IMR-90 (cell line): ENCODE measurements around the gene FUBP3.

ENCODE experiments used
- BHLHE40 ChIP-seq: fragments of 150-350 bp; IDR thresholded peaks from 2 replicates; pipeline ENCODE4 v1.6.1; 2016; ENCODE audit warnings: mild to moderate bottlenecking, low read depth, low read length
- CEBPB ChIP-seq: IDR thresholded peaks from 2 replicates; pipeline ENCODE4 v1.6.1; 2012; ENCODE audit warnings: low read depth, low read length, improper control_type of control experiment
- ELK1 ChIP-seq: fragments of 150-350 bp; IDR thresholded peaks from 2 replicates; pipeline ENCODE4 v1.6.1; 2016; ENCODE audit warnings: low read depth, mild to moderate bottlenecking, low read length, moderate library complexity, borderline replicate concordance
- MXI1 ChIP-seq: IDR thresholded peaks from 2 replicates; pipeline ENCODE4 v1.6.1; 2012; ENCODE audit warnings: low read depth, mild to moderate bottlenecking, low read length, moderate library complexity, borderline replicate concordance
- POLR2A ChIP-seq: IDR thresholded peaks from 2 replicates; pipeline ENCODE4 v1.6.1; 2012; ENCODE audit warnings: mild to moderate bottlenecking, low read depth, low read length
- RAD21 ChIP-seq: IDR thresholded peaks from 2 replicates; pipeline ENCODE4 v1.6.1; 2012; ENCODE audit warnings: low read length, improper control_type of control experiment
- RCOR1 ChIP-seq: IDR thresholded peaks from 2 replicates; pipeline ENCODE4 v1.6.1; 2012; ENCODE audit warnings: mild to moderate bottlenecking, low read length, improper control_type of control experiment; ENCODE audit not compliant: insufficient replicate concordance
- SMC3 ChIP-seq: fragments of 150-350 bp; IDR thresholded peaks from 2 replicates; pipeline ENCODE4 v1.6.1; 2016; ENCODE audit warnings: low read depth, mild to moderate bottlenecking, antibody characterized with exemption, low read length, moderate library complexity
- USF2 ChIP-seq: fragments of 150-350 bp; IDR thresholded peaks from 2 replicates; pipeline ENCODE4 v1.6.1; 2017; ENCODE audit warnings: mild to moderate bottlenecking, antibody characterized with exemption, low read length, low read depth
- TF ChIP-seq, protein P1 (sequence below): conservative IDR thresholded peaks from 2 replicates; pipeline ENCODE4 v1.5.1; 2012; ENCODE audit warnings: mild to moderate bottlenecking, low read depth, low read length, improper control_type of control experiment

DNA sequence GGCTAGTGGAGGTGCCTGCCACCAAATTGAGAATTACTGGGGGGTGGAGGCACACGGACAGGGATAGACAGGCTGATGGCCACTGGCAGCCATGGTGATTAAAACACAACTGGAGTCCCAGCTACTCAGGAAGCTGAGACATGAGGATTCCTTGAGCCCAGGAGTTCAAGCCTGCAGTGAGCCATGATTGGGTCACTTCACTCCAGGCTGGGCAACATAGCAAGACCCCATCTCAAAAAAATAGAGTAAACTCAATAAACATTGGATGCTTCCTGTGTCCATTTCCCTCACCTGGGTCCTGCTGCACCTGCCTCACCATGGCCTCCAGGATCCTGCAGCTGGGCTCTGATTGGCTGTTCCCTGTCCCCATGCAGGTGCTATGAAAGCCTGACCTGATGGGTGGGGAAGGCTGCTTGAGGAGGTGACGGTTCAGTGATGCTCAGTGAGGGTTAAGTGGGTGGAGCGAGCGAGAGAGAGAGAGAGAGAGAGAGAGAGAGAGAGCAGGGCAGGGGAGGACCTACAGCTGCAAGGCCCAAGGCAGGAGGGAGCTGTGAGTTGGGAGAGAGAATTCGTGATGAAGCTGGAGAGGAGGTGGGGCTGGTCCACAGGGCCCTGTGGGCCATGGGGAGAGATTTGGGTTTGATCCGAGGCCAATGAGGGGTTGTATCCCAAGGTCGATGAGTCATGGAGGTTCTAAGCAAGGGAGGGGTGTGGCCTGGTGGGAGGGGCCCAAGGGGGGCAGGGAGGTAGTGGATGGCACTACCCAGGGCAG is 36.7 kb upstream of the FUBP3 start:
- TF ChIP-seq BHLHE40 (no peak), POLR2A (no peak), SMC3 (no peak), MXI1 (no peak), CEBPB (no peak), RCOR1 (no peak), ELK1 (no peak), USF2 (no peak), RAD21 (no peak)
- TF ChIP-seq, protein P1, sequence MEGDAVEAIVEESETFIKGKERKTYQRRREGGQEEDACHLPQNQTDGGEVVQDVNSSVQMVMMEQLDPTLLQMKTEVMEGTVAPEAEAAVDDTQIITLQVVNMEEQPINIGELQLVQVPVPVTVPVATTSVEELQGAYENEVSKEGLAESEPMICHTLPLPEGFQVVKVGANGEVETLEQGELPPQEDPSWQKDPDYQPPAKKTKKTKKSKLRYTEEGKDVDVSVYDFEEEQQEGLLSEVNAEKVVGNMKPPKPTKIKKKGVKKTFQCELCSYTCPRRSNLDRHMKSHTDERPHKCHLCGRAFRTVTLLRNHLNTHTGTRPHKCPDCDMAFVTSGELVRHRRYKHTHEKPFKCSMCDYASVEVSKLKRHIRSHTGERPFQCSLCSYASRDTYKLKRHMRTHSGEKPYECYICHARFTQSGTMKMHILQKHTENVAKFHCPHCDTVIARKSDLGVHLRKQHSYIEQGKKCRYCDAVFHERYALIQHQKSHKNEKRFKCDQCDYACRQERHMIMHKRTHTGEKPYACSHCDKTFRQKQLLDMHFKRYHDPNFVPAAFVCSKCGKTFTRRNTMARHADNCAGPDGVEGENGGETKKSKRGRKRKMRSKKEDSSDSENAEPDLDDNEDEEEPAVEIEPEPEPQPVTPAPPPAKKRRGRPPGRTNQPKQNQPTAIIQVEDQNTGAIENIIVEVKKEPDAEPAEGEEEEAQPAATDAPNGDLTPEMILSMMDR = no peak
